Measurements from ENCODE around the gene DRC1. TPM values are rescaled to one million over a fixed set of nuclear protein-coding genes. Genes with fewer than 3 reads are reported as not detected.
A peak's percentile ranks its signal among the peaks of the same experiment; 100 is the strongest.

Gene DRC1
- total and polyA plus RNA-seq, 2 of the 13 experiments (the other 11 are each of a cell fraction or from before 2014, with no cell fraction given): 0.07 TPM; not detected in 1

DNA sequence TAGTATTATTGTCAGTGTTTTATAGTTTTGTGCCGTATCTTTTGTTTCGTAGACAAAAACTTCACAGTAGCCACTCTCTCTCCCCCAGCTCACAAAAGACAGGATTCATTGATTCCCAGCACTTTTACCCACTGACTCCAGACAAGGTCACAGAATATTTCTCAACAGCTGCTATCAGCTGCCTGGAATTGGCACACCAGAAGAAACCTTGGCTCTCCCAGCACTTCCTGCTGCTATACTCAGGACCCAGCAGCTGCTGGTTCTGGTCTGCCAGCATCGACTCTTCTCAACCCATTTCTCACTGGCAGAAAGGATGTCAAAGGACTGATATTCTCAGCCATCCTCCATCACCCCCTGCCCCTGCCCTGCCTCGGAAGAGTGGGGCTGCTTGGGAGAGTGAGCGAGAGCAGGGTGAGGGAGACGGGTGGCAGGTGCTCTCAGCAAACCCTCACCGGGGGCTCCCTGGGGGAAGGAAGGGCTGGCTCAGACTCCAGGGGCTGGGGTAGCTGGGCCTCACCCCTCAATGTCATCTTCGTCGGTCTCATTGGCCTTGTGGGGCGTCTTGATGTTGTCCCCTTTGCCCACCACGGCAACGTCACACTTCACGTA, 82.3 kb downstream of the DRC1 start (continued):
- TF ChIP-seq TEAD3 (CRISPR knock-in tag; optimal IDR thresholded peaks at IDR 0.05; ENCODE audit: borderline replicate concordance) (no peak), CHCHD3 (CRISPR knock-in tag; IDR thresholded peaks at IDR 0.05) (no peak), ELF1 (CRISPR knock-in tag; IDR thresholded peaks at IDR 0.05) (0 out of 2 replicates have a peak, but pooled peaks have one; percentile 36), RBM22 (optimal IDR thresholded peaks at IDR 0.05; ENCODE audit: low read length) (no peak), ISX (CRISPR knock-in tag; conservative IDR thresholded peaks at IDR 0.05) (no peak), SALL1 (CRISPR knock-in tag; IDR thresholded peaks at IDR 0.05) (peak; percentile 34; the same call in 1 of the 2 replicates), TMF1 (CRISPR knock-in tag; IDR thresholded peaks at IDR 0.05; ENCODE audit: low read depth) (no peak), RARA (CRISPR knock-in tag; IDR thresholded peaks at IDR 0.05) (peak; percentile 37; the same call in 1 of the 2 replicates), NR1H2 (CRISPR knock-in tag; IDR thresholded peaks at IDR 0.05; ENCODE audit: borderline replicate concordance, low read depth) (no peak), WIZ (CRISPR knock-in tag; IDR thresholded peaks at IDR 0.05) (no peak), RXRA (CRISPR knock-in tag; IDR thresholded peaks at IDR 0.05) (peak; percentile 17; the same call in 1 of the 2 replicates), CENPT (CRISPR knock-in tag; IDR thresholded peaks at IDR 0.05; ENCODE audit: low read depth) (no peak)
- TF ChIP-seq, protein P1, sequence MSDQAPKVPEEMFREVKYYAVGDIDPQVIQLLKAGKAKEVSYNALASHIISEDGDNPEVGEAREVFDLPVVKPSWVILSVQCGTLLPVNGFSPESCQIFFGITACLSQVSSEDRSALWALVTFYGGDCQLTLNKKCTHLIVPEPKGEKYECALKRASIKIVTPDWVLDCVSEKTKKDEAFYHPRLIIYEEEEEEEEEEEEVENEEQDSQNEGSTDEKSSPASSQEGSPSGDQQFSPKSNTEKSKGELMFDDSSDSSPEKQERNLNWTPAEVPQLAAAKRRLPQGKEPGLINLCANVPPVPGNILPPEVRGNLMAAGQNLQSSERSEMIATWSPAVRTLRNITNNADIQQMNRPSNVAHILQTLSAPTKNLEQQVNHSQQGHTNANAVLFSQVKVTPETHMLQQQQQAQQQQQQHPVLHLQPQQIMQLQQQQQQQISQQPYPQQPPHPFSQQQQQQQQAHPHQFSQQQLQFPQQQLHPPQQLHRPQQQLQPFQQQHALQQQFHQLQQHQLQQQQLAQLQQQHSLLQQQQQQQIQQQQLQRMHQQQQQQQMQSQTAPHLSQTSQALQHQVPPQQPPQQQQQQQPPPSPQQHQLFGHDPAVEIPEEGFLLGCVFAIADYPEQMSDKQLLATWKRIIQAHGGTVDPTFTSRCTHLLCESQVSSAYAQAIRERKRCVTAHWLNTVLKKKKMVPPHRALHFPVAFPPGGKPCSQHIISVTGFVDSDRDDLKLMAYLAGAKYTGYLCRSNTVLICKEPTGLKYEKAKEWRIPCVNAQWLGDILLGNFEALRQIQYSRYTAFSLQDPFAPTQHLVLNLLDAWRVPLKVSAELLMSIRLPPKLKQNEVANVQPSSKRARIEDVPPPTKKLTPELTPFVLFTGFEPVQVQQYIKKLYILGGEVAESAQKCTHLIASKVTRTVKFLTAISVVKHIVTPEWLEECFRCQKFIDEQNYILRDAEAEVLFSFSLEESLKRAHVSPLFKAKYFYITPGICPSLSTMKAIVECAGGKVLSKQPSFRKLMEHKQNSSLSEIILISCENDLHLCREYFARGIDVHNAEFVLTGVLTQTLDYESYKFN (CRISPR knock-in tag; conservative IDR thresholded peaks at IDR 0.05): no peak
- TF ChIP-seq, protein P2, sequence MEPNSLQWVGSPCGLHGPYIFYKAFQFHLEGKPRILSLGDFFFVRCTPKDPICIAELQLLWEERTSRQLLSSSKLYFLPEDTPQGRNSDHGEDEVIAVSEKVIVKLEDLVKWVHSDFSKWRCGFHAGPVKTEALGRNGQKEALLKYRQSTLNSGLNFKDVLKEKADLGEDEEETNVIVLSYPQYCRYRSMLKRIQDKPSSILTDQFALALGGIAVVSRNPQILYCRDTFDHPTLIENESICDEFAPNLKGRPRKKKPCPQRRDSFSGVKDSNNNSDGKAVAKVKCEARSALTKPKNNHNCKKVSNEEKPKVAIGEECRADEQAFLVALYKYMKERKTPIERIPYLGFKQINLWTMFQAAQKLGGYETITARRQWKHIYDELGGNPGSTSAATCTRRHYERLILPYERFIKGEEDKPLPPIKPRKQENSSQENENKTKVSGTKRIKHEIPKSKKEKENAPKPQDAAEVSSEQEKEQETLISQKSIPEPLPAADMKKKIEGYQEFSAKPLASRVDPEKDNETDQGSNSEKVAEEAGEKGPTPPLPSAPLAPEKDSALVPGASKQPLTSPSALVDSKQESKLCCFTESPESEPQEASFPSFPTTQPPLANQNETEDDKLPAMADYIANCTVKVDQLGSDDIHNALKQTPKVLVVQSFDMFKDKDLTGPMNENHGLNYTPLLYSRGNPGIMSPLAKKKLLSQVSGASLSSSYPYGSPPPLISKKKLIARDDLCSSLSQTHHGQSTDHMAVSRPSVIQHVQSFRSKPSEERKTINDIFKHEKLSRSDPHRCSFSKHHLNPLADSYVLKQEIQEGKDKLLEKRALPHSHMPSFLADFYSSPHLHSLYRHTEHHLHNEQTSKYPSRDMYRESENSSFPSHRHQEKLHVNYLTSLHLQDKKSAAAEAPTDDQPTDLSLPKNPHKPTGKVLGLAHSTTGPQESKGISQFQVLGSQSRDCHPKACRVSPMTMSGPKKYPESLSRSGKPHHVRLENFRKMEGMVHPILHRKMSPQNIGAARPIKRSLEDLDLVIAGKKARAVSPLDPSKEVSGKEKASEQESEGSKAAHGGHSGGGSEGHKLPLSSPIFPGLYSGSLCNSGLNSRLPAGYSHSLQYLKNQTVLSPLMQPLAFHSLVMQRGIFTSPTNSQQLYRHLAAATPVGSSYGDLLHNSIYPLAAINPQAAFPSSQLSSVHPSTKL (CRISPR knock-in tag; IDR thresholded peaks at IDR 0.05): peak; percentile 40; the same call in 1 of the 2 replicates
- TF ChIP-seq, protein P3, sequence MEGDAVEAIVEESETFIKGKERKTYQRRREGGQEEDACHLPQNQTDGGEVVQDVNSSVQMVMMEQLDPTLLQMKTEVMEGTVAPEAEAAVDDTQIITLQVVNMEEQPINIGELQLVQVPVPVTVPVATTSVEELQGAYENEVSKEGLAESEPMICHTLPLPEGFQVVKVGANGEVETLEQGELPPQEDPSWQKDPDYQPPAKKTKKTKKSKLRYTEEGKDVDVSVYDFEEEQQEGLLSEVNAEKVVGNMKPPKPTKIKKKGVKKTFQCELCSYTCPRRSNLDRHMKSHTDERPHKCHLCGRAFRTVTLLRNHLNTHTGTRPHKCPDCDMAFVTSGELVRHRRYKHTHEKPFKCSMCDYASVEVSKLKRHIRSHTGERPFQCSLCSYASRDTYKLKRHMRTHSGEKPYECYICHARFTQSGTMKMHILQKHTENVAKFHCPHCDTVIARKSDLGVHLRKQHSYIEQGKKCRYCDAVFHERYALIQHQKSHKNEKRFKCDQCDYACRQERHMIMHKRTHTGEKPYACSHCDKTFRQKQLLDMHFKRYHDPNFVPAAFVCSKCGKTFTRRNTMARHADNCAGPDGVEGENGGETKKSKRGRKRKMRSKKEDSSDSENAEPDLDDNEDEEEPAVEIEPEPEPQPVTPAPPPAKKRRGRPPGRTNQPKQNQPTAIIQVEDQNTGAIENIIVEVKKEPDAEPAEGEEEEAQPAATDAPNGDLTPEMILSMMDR (CRISPR knock-in tag; IDR thresholded peaks at IDR 0.05): no peak
- TF ChIP-seq, protein P4, sequence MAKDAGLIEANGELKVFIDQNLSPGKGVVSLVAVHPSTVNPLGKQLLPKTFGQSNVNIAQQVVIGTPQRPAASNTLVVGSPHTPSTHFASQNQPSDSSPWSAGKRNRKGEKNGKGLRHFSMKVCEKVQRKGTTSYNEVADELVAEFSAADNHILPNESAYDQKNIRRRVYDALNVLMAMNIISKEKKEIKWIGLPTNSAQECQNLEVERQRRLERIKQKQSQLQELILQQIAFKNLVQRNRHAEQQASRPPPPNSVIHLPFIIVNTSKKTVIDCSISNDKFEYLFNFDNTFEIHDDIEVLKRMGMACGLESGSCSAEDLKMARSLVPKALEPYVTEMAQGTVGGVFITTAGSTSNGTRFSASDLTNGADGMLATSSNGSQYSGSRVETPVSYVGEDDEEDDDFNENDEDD (CRISPR knock-in tag; IDR thresholded peaks at IDR 0.05; ENCODE audit: borderline replicate concordance): no peak
